ENCODE results near the gene TPCN2. TPM values are rescaled to one million over a fixed set of nuclear protein-coding genes. Genes with fewer than 3 reads are reported as not detected.

Gene TPCN2
- polyA plus RNA-seq, 1 donor from 2014 or later, result 14.2 TPM

GRCh38 chr11:69127081-69127850 is 78.5 kb downstream of the TPCN2 start:
- H3K4me3 ChIP-seq (ENCODE audit: low read length), result no peak overlapping the region
- H3K9ac ChIP-seq (ENCODE audit: low read length), result no peak overlapping the region
- no peaks in the 10 kb centered on the region for H3F3A ChIP-seq (ENCODE audit: insufficient read depth, low read length, poor library complexity, severe bottlenecking)
- no peaks in the 10 kb centered on the region for H3K9me2 ChIP-seq (ENCODE audit: insufficient read depth, low read length)
- H3K27me3 ChIP-seq (ENCODE audit: insufficient read depth, low read depth, low read length), result no peaks in the 10 kb centered on the region
- no peaks in the 10 kb centered on the region for H3K36me3 ChIP-seq (ENCODE audit: insufficient read depth, low read length)
- H3K4me2 ChIP-seq (ENCODE audit: low read length), result no peak overlapping the region
- H3K27ac ChIP-seq (ENCODE audit: low read length), result no peak overlapping the region
- peaks cover 4% of the 10 kb centered on the region for H3K9me3 ChIP-seq (ENCODE audit: low read length)
- H2AFZ ChIP-seq (ENCODE audit: low read depth, low read length), result no peak overlapping the region
- no peaks in the 10 kb centered on the region for H4K20me1 ChIP-seq (ENCODE audit: insufficient read depth)
- H3K79me2 ChIP-seq (replicated peaks; ENCODE audit: insufficient read depth, low read length), result no peaks in the 10 kb centered on the region
- TF ChIP-seq REST (IDR thresholded peaks at IDR 0.05; ENCODE audit: borderline replicate concordance) (no peak), POLR2AphosphoS5 (IDR thresholded peaks at IDR 0.05) (no peak), TAF1 (IDR thresholded peaks at IDR 0.05; ENCODE audit: low read depth) (no peak), CTCF (IDR thresholded peaks at IDR 0.05; ENCODE audit: poor library complexity, severe bottlenecking) (no peak), RAD21 (conservative IDR thresholded peaks at IDR 0.05) (no peak), MXI1 (conservative IDR thresholded peaks at IDR 0.05; ENCODE audit: poor library complexity, severe bottlenecking) (no peak), EZH2 (IDR thresholded peaks at IDR 0.05; ENCODE audit: borderline replicate concordance, insufficient read depth, low read length, poor library complexity, severe bottlenecking) (no peak), SMC3 (conservative IDR thresholded peaks at IDR 0.05; ENCODE audit: poor library complexity) (no peak), EP300 (conservative IDR thresholded peaks at IDR 0.05; ENCODE audit: poor library complexity, severe bottlenecking) (no peak)

GRCh38 chr11:69127884-69128283 is 79.2 kb downstream of the TPCN2 start:
- Histone ChIP-seq H3K9me3 (ENCODE audit: low read length) (peaks cover 4% of the 10 kb centered on the region), H3K27me3 (ENCODE audit: insufficient read depth, low read depth, low read length) (no peaks in the 10 kb centered on the region), H3K36me3 (ENCODE audit: insufficient read depth, low read length) (no peaks in the 10 kb centered on the region), H3K9ac (ENCODE audit: low read length) (no peak overlapping the region), H3F3A (ENCODE audit: insufficient read depth, low read length, poor library complexity, severe bottlenecking) (no peaks in the 10 kb centered on the region), H2AFZ (ENCODE audit: low read depth, low read length) (no peak overlapping the region), H3K9me2 (ENCODE audit: insufficient read depth, low read length) (no peaks in the 10 kb centered on the region), H3K4me2 (ENCODE audit: low read length) (no peak overlapping the region), H4K20me1 (ENCODE audit: insufficient read depth) (no peaks in the 10 kb centered on the region), H3K4me3 (ENCODE audit: low read length) (no peak overlapping the region), H3K79me2 (replicated peaks; ENCODE audit: insufficient read depth, low read length) (no peaks in the 10 kb centered on the region), H3K27ac (ENCODE audit: low read length) (no peak overlapping the region)
- TF ChIP-seq EP300 (conservative IDR thresholded peaks at IDR 0.05; ENCODE audit: poor library complexity, severe bottlenecking), result no peak
- TF ChIP-seq CTCF (IDR thresholded peaks at IDR 0.05; ENCODE audit: poor library complexity, severe bottlenecking), result no peak
- TF ChIP-seq MXI1 (conservative IDR thresholded peaks at IDR 0.05; ENCODE audit: poor library complexity, severe bottlenecking), result no peak
- no peak for TF ChIP-seq SMC3 (conservative IDR thresholded peaks at IDR 0.05; ENCODE audit: poor library complexity)

Measured in neural cell (in vitro differentiated cells).